IPS DF 4.7 (cell line): ENCODE measurements around the gene ITIH6.
"Not testable (repeated sequence)": the region's sequence is repeated elsewhere in the genome, so short reads cannot be mapped to it uniquely, and the experiment has no call there.

Source experiments
- DNase-seq: peaks from one replicate; pipeline ENCODE4 v3.0.0-alpha.2; 2013; ENCODE audit warnings: low spot score; ENCODE audit errors: extremely low read depth

The ITIH6 gene, protein sequence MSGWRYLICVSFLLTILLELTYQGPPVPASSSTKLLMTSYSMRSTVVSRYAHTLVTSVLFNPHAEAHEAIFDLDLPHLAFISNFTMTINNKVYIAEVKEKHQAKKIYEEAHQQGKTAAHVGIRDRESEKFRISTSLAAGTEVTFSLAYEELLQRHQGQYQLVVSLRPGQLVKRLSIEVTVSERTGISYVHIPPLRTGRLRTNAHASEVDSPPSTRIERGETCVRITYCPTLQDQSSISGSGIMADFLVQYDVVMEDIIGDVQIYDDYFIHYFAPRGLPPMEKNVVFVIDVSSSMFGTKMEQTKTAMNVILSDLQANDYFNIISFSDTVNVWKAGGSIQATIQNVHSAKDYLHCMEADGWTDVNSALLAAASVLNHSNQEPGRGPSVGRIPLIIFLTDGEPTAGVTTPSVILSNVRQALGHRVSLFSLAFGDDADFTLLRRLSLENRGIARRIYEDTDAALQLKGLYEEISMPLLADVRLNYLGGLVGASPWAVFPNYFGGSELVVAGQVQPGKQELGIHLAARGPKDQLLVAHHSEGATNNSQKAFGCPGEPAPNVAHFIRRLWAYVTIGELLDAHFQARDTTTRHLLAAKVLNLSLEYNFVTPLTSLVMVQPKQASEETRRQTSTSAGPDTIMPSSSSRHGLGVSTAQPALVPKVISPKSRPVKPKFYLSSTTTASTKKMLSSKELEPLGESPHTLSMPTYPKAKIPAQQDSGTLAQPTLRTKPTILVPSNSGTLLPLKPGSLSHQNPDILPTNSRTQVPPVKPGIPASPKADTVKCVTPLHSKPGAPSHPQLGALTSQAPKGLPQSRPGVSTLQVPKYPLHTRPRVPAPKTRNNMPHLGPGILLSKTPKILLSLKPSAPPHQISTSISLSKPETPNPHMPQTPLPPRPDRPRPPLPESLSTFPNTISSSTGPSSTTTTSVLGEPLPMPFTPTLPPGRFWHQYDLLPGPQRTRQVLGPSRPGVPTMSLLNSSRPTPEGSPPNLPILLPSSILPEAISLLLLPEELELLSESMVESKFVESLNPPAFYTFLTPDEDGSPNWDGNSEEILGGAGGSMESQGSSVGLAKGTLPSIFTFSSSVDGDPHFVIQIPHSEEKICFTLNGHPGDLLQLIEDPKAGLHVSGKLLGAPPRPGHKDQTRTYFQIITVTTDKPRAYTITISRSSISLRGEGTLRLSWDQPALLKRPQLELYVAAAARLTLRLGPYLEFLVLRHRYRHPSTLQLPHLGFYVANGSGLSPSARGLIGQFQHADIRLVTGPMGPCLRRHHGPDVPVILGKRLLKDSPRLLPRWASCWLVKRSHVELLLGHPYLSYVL

DNA sequence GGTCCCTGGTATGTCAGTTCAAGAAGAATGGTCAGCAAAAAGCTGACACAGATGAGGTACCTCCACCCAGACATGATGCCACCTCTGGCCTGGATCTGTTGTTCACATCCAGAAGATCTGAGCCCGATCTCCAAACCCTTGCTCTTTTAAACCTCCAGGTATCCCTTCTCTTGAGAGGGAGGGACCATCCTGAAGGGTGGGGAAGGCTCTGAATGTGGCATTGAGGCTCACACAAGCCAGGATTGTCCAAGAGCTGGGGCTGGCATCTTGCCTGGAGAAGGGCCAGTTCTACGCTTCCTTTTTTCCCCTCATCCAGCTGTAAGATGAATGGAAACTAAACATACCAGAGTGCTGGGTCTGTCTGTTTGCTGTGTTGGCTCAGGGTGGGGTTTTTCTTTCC lies at the start of gene ITIH6:
Gene ITIH6, minus strand, starts transcription at position 119 of the 400 bp plus-strand sequence. Its CDS starts 45 bp downstream, at position 74.
- DNase-seq: no peak

DNA sequence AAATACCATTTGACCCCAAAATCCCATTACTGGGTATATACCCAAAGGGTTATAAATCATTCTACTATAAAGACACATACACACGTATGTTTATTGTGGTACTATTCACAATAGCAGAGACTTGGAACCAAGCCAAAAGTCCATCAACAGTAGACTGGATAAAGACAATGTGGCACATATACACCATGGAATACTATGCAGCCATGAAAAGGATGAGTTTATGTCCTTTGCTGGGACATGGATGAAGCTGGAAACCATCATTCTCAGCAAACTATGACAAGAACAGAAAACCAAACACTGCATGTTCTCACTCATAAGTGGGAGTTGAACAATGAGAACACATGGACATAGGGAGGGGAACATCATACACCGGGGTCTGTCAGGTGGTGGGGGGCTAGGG lies 49.6 kb upstream of the ITIH6 start:
- not testable (repeated sequence) for DNase-seq

DNA sequence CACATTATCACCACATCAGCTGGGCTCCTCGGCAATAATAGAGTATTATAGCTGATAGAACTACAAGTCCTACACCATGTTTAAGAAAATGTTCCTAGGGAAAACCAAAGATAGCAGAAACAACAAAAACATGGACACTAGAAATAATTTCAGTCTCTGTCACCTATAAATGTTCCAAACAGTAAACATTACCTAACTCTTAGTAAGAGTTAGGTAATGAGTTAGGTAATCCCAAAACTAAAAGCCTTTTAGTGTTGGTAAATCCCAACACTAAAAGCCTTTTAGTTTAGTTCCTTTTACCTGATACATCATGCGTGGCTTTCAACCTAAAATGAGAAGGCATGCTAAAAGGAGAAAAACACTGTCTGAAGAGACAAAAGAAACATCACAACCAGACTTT lies 45.0 kb upstream of the ITIH6 start:
- no peak for DNase-seq

DNA sequence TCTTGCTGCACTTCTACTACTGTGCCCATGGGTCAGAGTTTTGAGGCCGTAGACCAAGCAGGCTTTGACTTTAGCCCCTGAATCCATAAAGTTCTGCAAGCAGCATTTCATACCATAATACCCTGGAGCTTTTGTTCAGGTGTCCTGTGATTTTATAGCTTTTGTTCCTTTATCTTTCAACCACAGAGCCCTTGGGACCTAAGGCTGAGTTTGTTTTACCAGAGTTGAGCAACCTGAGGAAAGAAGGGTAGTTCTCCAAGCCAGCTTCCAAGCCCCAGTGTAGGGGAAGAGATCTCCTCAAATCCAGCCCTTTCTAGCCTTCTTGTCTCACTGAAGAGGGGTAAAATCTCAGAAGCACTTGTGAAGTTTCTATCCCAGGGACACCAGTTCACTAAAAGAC lies 44.6 kb upstream of the ITIH6 start:
- no peak for DNase-seq

DNA sequence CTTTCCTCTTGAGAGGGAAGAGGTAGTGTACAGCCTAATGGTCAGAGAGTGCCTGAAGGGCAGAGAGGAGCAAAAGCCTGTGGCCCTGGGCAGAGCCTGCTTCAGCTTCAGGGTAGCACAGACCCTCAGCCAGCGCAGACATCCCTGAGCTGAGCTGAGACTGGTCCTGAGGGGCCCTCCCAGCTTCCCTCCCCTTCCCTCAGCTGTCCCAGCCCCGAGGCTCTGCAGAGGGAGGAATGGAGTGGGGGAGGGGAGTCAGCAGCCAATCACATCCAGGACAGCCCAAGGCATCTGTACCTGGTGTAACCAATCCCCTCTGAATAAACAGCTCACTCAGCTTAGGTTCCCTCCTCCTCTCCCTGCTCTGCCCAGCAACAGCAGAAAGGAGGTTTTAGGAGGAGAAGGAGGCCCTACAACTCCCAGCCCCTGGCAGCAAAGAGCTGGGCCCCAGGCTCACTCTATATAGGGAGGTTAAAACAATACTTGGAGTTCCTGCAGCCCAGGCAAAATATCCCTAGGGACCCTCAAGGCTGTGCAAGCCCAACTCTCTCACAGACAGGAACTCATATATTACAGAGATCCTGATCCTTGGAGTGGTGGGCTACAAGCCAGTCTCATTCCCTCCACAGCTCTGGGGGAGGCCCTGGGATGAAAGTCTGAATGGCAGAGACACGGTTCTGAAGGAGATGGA lies 43.3 kb upstream of the ITIH6 start:
- DNase-seq: not testable (repeated sequence)

DNA sequence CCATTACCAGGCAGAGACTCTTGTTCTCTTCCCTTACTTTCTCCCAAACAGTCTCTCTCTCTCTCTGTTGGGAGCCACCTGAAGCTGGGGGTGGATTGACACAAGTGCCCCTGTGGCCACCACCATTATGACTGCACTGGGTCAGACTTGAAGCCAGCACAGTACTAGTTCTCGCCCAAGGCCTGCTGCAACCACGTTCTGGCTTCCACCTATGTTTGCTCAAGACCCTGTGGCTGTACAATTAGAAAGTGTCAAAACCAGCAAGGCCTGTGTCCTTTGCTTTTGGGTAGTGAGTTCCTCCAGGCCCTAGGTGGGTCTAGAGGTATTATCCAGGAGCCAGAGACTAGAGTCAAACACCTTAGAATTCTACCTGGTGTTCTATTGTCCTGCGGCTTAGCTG lies 40.5 kb upstream of the ITIH6 start:
- no peak for DNase-seq

DNA sequence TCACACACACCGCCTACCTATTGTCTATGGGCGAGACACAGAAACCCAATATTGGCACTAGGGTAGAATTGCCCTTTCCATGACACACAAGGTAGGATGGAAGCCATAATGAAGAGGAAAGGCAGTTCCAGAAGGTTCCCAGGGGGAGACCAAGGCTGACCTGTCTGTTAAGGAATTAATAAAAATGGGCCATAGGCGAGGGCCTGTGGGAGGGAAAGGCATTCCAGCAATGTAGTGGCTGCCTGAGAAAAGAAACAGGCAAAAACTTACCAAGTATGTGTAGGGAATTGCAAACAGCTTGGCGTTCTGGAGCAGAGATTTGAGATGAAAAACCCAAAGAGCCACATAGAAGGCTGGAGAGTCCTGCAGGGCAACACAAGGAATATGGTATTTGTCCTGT lies 28.5 kb upstream of the ITIH6 start:
- DNase-seq: no peak

DNA sequence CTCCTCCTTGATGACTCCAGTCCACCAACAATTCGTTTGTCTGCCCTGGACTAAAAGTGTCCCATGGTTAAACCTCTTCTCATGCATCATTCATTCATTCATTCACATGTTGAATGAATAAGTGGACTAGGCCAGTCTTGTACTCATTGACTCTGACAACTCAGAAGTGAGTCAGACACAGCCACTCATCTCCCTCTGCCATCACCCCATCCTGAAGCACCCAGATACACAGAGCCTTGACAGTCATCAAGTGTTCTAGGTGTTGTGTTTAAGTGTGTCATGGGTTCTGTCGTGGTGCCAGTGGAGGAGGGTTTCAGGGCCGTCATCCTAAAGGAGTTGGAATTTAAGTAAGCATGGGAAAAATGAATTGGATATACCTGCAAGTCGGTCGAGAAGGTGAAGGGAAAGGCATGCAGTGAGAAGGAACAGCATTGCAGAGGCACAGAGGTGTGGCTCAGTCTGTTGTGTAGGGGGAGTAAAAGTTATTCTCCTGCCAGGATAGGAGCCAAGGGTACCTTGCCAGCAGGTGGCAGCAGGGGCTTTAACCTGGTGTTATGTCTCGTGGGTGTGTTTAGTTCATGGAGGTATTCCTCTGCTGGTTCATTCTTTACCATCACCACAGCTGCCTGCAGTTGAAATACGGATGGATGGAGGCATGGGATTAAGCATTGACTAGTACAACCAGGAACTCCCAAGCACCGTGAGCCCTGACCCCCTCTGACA lies 27.8 kb upstream of the ITIH6 start:
- DNase-seq: no peak

DNA sequence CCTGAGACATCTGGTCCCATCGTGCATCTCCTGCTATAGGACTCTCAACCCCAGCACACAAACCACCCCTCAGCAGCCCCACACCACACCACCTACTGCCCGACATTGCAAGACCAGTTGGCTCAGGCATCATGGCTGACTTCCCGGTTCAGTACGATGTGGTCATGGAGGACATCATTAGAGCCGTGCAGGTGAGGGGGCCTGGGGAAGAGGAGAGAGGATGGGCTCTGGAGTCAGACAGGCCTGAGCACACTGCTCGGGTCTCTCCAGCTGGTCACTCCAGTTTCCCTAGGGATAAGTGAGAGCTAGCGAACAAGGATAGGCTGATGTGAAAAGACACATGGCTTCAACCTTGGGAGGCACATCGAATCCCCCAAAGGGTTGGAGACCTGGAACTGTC lies 26.7 kb upstream of the ITIH6 start:
- no peak for DNase-seq

DNA sequence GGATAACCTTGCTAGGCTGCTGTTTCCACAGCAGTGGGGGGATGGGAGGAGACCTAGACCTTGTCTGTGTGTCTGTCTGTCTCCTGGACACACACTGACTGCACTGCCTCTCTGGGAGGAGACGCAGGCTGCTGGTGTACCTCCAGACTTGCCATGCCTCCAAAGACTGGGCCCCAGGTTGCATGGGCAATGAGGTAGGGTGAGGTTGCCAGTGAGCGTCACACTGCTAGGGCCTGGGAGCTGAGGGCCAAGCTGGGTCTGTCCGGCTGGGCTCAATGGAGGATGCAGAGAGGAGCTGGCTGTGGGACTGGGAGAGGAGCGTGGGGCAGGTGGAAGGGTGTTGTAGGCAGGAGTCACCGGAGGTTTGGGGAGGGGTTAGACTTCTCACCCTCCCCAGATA lies 26.1 kb upstream of the ITIH6 start:
- DNase-seq: no peak

DNA sequence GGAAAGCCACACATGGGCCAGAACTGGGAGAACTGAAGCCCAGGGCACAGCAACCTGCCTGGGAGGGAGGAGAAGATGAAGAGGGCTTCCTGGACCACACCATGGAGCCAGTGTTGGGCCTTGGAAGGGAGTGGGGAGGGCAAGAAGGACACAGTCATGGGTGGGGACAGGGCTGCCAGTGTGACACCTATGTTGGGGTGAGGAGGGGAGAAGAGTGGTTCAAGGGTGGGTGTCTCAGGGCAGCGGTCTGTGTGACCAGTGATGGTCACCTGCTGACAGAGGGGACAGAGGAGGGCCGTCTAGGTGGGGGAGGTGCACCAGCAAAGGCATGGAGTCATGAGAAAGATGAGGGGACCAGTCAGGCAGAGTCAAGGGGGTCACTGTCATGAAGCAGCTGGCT lies 23.3 kb upstream of the ITIH6 start:
- DNase-seq: no peak

DNA sequence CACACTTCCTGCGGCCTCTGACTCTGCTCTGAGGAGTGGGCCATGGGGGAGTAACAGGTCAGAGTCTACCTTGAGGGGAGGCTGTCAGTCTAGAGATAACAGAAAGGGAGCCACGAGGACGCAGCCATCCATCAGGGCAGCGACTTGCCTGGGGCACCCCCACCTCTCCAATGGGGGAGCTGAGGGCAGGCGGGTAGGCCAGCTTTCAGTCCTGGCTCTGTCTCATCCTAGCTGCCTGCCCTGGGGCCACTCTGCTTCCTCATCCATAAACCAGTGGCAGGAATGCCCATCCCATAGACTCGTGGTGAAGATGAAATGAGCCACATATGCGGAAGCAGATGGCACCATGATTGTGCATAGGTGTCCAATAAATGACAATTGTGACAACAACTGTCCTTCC lies 22.7 kb upstream of the ITIH6 start:
- DNase-seq: no peak

DNA sequence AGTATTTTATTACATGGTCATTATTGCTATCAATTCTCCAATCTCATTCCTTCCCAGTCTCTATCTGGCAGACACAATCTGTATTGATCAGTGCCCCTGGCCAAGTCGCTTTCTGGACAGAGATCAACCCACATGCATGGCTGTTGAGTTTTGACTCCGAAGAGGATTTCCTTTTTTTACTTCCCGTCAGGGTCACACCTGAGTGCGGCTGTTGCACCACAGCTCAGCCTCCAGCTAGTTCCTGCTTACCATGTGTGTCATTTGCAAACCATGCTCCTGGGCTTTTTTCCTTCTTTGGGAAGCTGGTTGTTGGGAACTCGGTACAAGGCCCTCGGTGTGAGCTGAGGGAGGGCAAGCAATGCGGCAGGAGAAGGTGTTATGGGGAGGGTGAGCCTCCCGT lies 21.1 kb upstream of the ITIH6 start:
- DNase-seq: no peak

DNA sequence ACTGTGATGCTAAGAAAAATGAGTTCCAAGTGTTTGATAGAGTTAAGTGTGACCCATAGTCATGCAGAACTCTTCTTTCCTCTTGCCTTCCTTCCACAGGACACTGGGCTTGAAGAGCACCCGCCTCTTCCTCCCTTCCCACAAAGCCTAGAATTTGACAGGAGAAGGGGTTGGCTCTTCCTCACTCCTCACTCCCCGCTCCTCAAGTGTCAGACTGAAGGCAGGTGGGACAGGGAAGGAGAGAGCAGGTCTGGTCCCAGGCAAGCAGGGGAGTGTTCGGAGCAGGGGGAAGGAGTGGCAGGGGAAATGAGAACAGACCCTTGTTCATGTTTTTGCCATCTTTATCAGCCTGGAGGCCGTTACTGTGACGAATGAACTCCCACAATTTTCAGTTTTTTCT lies 20.2 kb upstream of the ITIH6 start:
- no peak for DNase-seq

DNA sequence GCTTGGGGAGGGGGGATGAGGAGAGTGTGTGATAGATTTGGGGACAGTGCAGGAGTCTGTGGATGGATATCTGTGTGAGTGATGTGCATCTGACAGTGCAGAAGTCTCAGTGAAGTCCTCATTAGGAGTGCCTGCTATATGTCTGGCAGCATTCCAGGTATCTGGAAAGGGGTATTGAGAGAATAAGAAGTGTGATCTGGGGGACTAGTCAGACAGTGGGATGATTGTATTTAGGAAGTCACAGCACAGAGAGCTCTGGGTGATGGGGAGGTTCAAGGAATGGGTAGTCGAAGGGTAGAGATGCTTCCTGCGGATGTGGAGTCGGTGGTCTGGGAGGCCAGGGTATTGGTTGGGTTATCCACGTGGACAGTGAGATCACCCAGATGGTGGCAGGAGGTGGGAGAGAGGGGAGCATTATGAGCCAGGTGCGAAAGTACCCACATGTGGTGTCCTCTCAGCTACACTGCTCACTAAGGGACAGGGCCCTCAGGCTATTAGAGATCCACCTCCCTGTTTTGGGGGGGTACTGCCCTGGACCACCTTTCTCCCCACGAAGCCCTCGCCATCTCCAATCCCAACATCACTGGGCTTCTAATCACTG lies 19.3 kb upstream of the ITIH6 start:
- no peak for DNase-seq

DNA sequence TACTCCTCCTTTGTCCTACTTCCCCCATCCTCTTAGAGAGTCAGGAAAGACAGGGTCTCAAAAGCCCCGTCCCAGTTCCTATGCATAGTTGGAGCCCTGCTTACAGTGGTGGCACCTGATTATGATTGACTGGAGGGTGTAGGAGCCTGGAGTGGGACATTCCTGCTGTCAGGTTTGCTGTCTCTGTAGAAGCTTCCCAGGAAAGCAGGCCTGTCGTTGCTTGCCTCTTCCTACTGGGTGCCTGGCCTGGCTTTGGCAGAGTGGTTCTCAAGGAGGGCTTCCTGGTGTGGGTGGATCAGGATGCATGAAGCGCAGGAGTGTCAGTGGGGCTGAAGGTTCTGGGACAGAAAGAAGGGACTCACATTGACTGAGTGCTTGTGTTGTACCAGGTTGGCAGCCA lies 14.3 kb upstream of the ITIH6 start:
- no peak for DNase-seq

DNA sequence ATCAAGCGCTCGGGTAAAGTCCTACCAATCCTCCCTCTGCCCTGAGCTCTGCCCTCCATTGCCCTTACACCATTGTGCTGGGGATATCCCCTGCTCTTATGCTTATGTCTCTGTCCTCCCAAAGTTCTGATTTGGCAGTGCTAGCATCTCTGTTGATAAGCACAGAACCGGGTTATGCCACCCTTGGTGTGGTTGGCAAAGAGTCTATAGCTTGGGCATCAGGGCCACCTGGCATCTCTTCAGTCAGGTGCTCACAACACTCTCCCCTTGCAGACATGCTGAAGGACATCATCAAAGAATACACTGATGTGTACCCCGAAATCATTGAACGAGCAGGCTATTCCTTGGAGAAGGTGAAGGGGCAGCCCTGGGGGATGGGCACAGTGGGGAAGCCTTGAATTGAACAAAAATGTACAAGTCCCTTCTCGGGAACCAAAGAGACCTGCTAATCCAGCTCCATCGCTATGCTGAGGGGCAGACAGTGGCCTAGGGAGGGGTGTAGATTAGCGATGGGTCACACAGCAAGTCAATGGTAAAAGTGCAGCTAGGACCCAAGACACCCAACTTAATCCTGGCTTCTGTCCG lies 13.3 kb upstream of the ITIH6 start:
- no peak for DNase-seq

DNA sequence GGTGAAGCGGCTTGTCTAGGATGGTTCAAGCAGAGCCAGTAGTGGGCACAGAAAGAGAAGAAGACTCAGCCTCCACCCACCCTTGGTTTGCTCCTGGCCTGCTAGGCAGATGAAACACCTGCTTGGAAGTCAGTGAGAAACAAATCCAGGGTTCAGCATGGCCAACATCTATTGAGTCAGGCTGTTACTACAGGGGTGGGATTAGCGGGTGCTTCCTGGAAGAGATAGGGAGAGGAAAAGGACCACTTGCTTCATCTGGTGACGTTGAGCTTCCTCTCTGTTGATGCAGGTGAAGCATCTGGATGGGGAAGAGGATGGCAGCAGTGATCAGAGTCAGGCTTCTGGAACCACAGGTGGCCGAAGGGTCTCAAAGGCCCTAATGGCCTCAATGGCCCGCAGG lies 12.5 kb upstream of the ITIH6 start:
- no peak for DNase-seq

DNA sequence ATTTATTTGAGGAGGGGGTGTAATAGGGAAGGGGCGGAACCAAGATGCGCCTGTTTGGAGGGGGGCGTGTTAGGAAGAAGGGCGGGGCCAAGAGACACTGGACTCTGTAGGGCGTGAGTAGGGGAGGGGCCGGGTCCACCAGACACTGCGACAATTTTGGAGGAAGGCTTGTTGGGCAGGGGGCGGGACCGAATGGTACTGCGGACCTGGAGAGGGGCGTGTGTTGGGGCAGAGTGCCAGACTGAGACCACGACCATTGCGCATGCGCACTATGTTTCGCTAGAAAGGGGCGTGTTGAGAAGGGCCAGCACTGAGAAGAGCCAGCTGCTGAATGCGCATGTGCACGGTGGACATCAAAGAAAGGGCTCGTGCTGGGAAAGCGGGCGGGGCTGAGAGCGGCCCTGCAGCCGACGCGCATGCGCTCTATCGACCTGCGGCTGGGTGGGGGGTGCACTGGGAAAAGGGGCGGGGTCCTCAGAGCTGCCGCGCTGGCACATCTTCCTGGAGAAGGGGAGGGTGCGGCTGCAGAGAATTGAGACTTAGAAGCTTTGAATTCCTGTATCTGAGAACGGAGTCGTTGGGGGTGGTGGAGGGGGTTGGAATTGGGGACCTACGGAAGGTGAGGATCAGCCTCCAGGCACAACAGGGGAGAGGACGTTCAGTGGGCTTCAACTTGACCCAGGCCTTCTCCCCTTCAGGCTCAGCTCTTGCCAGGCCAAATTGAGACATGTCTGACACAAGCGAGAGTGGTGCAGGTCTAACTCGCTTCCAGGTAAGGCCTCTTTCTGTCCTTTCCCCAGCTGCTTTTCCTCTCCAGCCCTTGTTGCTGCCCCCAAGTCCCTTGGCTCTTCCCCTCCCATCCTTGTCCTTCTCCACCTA lies 10.8 kb upstream of the ITIH6 start:
- peak; percentile 86 for DNase-seq
